ENCODE data around the gene PEX7.
"Not testable (repeated sequence)": the region's sequence is repeated elsewhere in the genome, so short reads cannot be mapped to it uniquely, and the experiment has no call there.

Gene PEX7

GRCh38 chr6:136956590-136957544 lies 134.5 kb downstream of the PEX7 start:
- DNase-seq = no peak

GRCh38 chr6:136958168-136958567 lies 135.8 kb downstream of the PEX7 start:
- no peak for DNase-seq

- DNase-seq = no peak
These were observed 137.1 kb downstream of the PEX7 start for GRCh38 chr6:136959471-136959891.

GRCh38 chr6:136959935-136960334 lies 137.5 kb downstream of the PEX7 start:
- not testable (repeated sequence) for DNase-seq

- DNase-seq = no peak
These were observed 138.4 kb downstream of the PEX7 start for GRCh38 chr6:136960781-136961180.

GRCh38 chr6:136961848-136962247 lies 139.5 kb downstream of the PEX7 start:
- no peak for DNase-seq

- DNase-seq = no peak
These were observed 140.3 kb downstream of the PEX7 start for GRCh38 chr6:136962661-136963060.

DNA sequence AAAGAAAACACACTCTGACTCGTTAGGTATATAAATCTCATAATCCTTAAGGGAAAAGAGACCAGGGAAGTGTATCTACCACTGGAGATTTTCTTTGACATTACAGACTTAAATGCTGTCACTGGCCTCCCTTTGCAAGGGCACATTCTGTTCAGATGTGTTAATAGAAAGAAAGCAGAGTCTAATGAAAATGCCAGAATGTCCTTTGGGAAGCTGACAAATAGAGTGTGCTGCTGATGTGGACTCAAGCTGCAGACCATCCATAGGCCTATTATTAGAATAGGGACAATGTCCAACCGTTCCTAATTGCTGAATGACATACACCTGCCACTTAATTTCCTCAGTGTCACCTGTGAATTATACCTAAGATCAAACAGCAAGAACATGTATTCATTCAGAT lies 140.9 kb downstream of the PEX7 start:
- no peak for DNase-seq
